Measurements from ENCODE around the gene KCTD5. TPM values are rescaled to one million over a fixed set of nuclear protein-coding genes. Genes with fewer than 3 reads are reported as not detected.
"Not testable (repeated sequence)": the region's sequence is repeated elsewhere in the genome, so short reads cannot be mapped to it uniquely, and the experiment has no call there.

Gene KCTD5
- total RNA-seq, 1 experiment from 2014 or later, result 27.8 TPM

GRCh38 chr16:2687531-2688308 is 5.4 kb downstream of the KCTD5 start:
- Mint-ChIP-seq H3K27me3 (ENCODE audit: low read depth) (no peaks in the 10 kb centered on the region), H3K4me3 (no peak overlapping the region), H3K36me3 (no peaks in the 10 kb centered on the region), H3K27ac (no peak overlapping the region), H3K4me1 (0 out of 2 replicates have a peak, but pooled peaks cover 5% of the 10 kb centered on the region), H3K9me3 (no peaks in the 10 kb centered on the region)
- TF ChIP-seq FOXJ3 (CRISPR knock-in tag; IDR thresholded peaks at IDR 0.05; ENCODE audit: borderline replicate concordance) (no peak), ATF3 (CRISPR knock-in tag; conservative IDR thresholded peaks at IDR 0.05) (no peak), GRHL2 (CRISPR knock-in tag; IDR thresholded peaks at IDR 0.05; ENCODE audit: insufficient replicate concordance, severe bottlenecking) (no peak), JUN (CRISPR knock-in tag; IDR thresholded peaks at IDR 0.05) (no peak), ELF4 (CRISPR knock-in tag; IDR thresholded peaks at IDR 0.05; ENCODE audit: low read depth) (no peak), ZNF232 (CRISPR knock-in tag; IDR thresholded peaks at IDR 0.05) (no peak), TP53 (CRISPR knock-in tag; IDR thresholded peaks at IDR 0.05) (no peak), ZNF532 (CRISPR knock-in tag; IDR thresholded peaks at IDR 0.05; ENCODE audit: borderline replicate concordance) (no peak), AR (CRISPR knock-in tag; IDR thresholded peaks at IDR 0.05) (no peak)
- DNase-seq (ENCODE audit: low spot score) (no peak), ATAC-seq (no peak)
- CTCF ChIA-PET, result no interaction called here
- POLR2A ChIA-PET, result no interaction called here

GRCh38 chr16:2689422-2689821 is 7.1 kb downstream of the KCTD5 start:
- POLR2A ChIA-PET; CTCF ChIA-PET; H3K4me3 Mint-ChIP-seq; H3K4me1 Mint-ChIP-seq; H3K36me3 Mint-ChIP-seq; DNase-seq (ENCODE audit: low spot score); H3K9me3 Mint-ChIP-seq; ATAC-seq; H3K27ac Mint-ChIP-seq; H3K27me3 Mint-ChIP-seq (ENCODE audit: low read depth): not testable (repeated sequence)

GRCh38 chr16:2689968-2690801 is 7.9 kb downstream of the KCTD5 start:
- no peak for DNase-seq (ENCODE audit: low spot score)
- H3K4me1 Mint-ChIP-seq, result peaks cover 7% of the 10 kb centered on the region; the same call in 1 of the 2 replicates
- ATAC-seq, result no peak
- H3K27me3 Mint-ChIP-seq (ENCODE audit: low read depth), result no peaks in the 10 kb centered on the region
- no peak overlapping the region for H3K4me3 Mint-ChIP-seq
- H3K36me3 Mint-ChIP-seq, result no peaks in the 10 kb centered on the region
- no peak overlapping the region; the same call in 1 of the 2 replicates for H3K27ac Mint-ChIP-seq
- H3K9me3 Mint-ChIP-seq, result no peaks in the 10 kb centered on the region
- CTCF ChIA-PET, result no interaction called here
- POLR2A ChIA-PET, result no interaction called here
- TF ChIP-seq ZNF423 (CRISPR knock-in tag; IDR thresholded peaks at IDR 0.05) (no peak), E2F5 (CRISPR knock-in tag; IDR thresholded peaks at IDR 0.05) (no peak), NFE2L1 (CRISPR knock-in tag; IDR thresholded peaks at IDR 0.05) (no peak), HMGA2 (CRISPR knock-in tag; IDR thresholded peaks at IDR 0.05) (no peak), E2F1 (CRISPR knock-in tag; IDR thresholded peaks at IDR 0.05) (no peak), ATF2 (CRISPR knock-in tag; IDR thresholded peaks at IDR 0.05; ENCODE audit: borderline replicate concordance, low read depth) (no peak), ATF1 (CRISPR knock-in tag; IDR thresholded peaks at IDR 0.05) (no peak)
